PC-9 (cell line): ENCODE results near the gene STX1A.

Source experiments
- CTCF ChIP-seq: fragments of 200-600 bp; sonication (generic); conservative IDR thresholded peaks from 2 replicates; pipeline ENCODE4 v1.6.1; 2017; ENCODE audit warnings: mixed run types, antibody characterized with exemption, mild to moderate bottlenecking, moderate library complexity
- EZH2 ChIP-seq: fragments of 200-600 bp; sonication (generic); IDR thresholded peaks from 2 replicates; pipeline ENCODE4 v1.8.0; 2017; ENCODE audit warnings: antibody characterized with exemption, low read depth

- TF ChIP-seq CTCF: no peak
- TF ChIP-seq EZH2: no peak
These were observed 28.8 kb downstream of the STX1A start for GRCh38 chr7:73690646-73691045.
